ENCODE data around the gene CLK1. TPM values are rescaled to one million over a fixed set of nuclear protein-coding genes. Genes with fewer than 3 reads are reported as not detected.
"Not testable (repeated sequence)": the region's sequence is repeated elsewhere in the genome, so short reads cannot be mapped to it uniquely, and the experiment has no call there.

Gene CLK1
- total RNA-seq, 1 donor from 2014 or later = 92.0 TPM

GRCh38 chr2:200829258-200829655 lies 35.2 kb downstream of the CLK1 start:
- Mint-ChIP-seq H3K27me3 (ENCODE audit: unreplicated experiment) (peaks cover 3% of the 10 kb centered on the region), H3K36me3 (ENCODE audit: unreplicated experiment) (peaks cover 4% of the 10 kb centered on the region), H3K4me1 (ENCODE audit: unreplicated experiment) (no peaks in the 10 kb centered on the region), H3K4me3 (ENCODE audit: unreplicated experiment) (no peak overlapping the region), H3K9me3 (ENCODE audit: unreplicated experiment) (no peaks in the 10 kb centered on the region), H3K27ac (ENCODE audit: unreplicated experiment) (no peak overlapping the region)
- TF ChIP-seq CTCF (IDR thresholded peaks at IDR 0.05) = no peak
- no peak for DNase-seq (ENCODE audit: extremely low spot score, unreplicated experiment)

- Mint-ChIP-seq H3K36me3 (ENCODE audit: unreplicated experiment) (peaks cover 4% of the 10 kb centered on the region), H3K4me1 (ENCODE audit: unreplicated experiment) (no peaks in the 10 kb centered on the region), H3K9me3 (ENCODE audit: unreplicated experiment) (no peaks in the 10 kb centered on the region), H3K27ac (ENCODE audit: unreplicated experiment) (no peak overlapping the region), H3K27me3 (ENCODE audit: unreplicated experiment) (peaks cover 3% of the 10 kb centered on the region), H3K4me3 (ENCODE audit: unreplicated experiment) (no peak overlapping the region)
- no peak for DNase-seq (ENCODE audit: extremely low spot score, unreplicated experiment)
- no peak for TF ChIP-seq CTCF (IDR thresholded peaks at IDR 0.05)
Observed at GRCh38 chr2:200828572-200829257, 35.7 kb downstream of the CLK1 start.

GRCh38 chr2:200828104-200828503 lies 36.4 kb downstream of the CLK1 start:
- Mint-ChIP-seq H3K27me3 (ENCODE audit: unreplicated experiment) (peaks cover 3% of the 10 kb centered on the region), H3K27ac (ENCODE audit: unreplicated experiment) (no peak overlapping the region), H3K9me3 (ENCODE audit: unreplicated experiment) (no peaks in the 10 kb centered on the region), H3K4me1 (ENCODE audit: unreplicated experiment) (no peaks in the 10 kb centered on the region), H3K36me3 (ENCODE audit: unreplicated experiment) (peaks cover 4% of the 10 kb centered on the region), H3K4me3 (ENCODE audit: unreplicated experiment) (no peak overlapping the region)
- TF ChIP-seq CTCF (IDR thresholded peaks at IDR 0.05) = no peak
- DNase-seq (ENCODE audit: extremely low spot score, unreplicated experiment) = no peak

- Mint-ChIP-seq H3K4me3 (ENCODE audit: unreplicated experiment) (no peak overlapping the region), H3K4me1 (ENCODE audit: unreplicated experiment) (no peaks in the 10 kb centered on the region), H3K9me3 (ENCODE audit: unreplicated experiment) (no peaks in the 10 kb centered on the region), H3K27ac (ENCODE audit: unreplicated experiment) (no peak overlapping the region), H3K27me3 (ENCODE audit: unreplicated experiment) (no peaks in the 10 kb centered on the region), H3K36me3 (ENCODE audit: unreplicated experiment) (peaks cover 44% of the 10 kb centered on the region)
- no peak for DNase-seq (ENCODE audit: extremely low spot score, unreplicated experiment)
- TF ChIP-seq CTCF (IDR thresholded peaks at IDR 0.05) = no peak
Observed at GRCh38 chr2:200821686-200822245, 42.7 kb downstream of the CLK1 start.

- Mint-ChIP-seq H3K27ac (ENCODE audit: unreplicated experiment) (no peak overlapping the region), H3K36me3 (ENCODE audit: unreplicated experiment) (peaks cover 49% of the 10 kb centered on the region), H3K4me1 (ENCODE audit: unreplicated experiment) (no peaks in the 10 kb centered on the region), H3K27me3 (ENCODE audit: unreplicated experiment) (no peaks in the 10 kb centered on the region), H3K4me3 (ENCODE audit: unreplicated experiment) (no peak overlapping the region), H3K9me3 (ENCODE audit: unreplicated experiment) (no peaks in the 10 kb centered on the region)
- TF ChIP-seq CTCF (IDR thresholded peaks at IDR 0.05) = no peak
- no peak for DNase-seq (ENCODE audit: extremely low spot score, unreplicated experiment)
Observed at GRCh38 chr2:200820573-200821234, 43.8 kb downstream of the CLK1 start.

- H3K27ac Mint-ChIP-seq (ENCODE audit: unreplicated experiment); H3K27me3 Mint-ChIP-seq (ENCODE audit: unreplicated experiment); H3K4me3 Mint-ChIP-seq (ENCODE audit: unreplicated experiment); H3K9me3 Mint-ChIP-seq (ENCODE audit: unreplicated experiment); DNase-seq (ENCODE audit: extremely low spot score, unreplicated experiment): not testable (repeated sequence)
- Mint-ChIP-seq H3K36me3 (ENCODE audit: unreplicated experiment) (peaks cover 59% of the 10 kb centered on the region), H3K4me1 (ENCODE audit: unreplicated experiment) (peaks cover 13% of the 10 kb centered on the region)
Observed at GRCh38 chr2:200818732-200819131, 45.7 kb downstream of the CLK1 start.
